T-helper 2 cell (primary cell): ENCODE results near the gene CCL20.

Experiments
- DNase-seq, 5 experiments: peaks; one replicate each; pipeline versions ENCODE4 v3.0.0 to v3.0.0-alpha.2; 2012 to 2022

Gene CCL20

DNA sequence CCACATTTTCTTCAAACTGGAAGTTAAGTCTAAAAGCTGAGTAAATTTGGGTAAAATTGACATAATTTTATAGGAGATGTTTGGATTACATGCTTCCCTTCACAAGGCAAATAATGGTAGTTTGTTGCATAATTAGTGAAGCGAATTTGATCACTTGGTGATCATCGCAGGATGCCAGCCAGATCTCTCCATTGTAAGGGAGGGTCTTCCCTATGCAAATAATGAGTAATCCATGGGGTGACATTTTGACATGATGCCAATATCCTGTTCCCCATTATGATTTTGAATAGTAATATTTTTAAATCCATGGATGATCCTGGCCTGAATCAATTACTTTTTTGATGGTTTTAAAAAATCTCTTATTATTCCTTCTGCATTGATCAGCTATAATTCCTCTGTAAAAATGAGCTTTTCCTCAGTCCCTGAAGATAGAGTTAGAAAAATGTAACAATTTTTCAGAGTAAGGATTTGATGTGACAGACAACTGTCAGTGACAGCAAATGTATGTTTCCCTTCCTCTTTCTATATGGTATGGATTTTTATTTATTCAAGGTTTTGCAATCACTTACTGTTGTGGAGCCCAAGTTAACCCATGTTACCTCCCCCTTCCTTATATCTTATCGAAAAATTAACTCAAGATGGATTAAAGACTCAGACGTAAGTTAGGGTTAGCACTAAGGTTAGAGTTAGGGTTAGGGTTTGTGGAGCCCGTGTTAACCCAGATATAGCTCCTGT is 21.4 kb downstream of the CCL20 start:
- DNase-seq, result no peak

DNA sequence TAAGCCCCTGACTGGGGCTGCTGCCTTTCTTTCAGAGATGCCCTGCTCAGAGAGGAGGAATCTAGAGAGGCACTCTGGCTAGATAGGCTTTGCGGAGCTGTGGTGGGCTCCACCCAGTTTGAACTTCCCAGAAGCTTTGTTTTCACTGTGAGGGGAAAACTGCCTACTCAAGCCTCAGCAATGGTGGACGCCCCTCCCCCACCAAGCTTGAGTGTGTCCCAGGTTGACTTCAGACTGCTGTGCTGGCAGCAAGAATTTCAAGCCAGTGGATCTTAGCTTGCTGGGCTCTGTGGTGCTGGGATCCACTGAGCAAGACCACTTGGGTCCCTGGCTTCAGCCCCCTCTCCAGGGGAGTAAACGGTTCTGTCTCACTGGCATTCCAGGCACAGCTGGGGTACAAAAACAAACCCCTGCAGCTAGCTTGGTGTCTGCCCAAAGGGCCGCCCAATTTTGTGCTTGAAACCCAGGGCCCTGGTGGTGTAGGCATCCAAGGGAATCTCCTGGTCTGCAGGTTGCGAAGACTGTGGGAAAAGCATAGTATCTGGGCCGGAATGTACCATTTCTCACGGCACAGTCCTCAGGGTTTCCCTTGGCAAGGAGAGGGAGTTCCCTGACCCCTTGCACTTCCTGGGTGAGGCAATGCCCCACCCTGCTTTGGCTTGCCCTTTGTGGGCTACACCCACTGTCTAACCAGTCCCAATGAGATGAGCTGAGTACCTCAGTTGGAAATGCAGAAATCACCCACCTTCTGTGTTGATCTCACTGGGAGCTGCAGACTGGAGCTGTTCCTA is 25.9 kb downstream of the CCL20 start:
- DNase-seq, result peak in 1 of 5 experiments; percentile 9

DNA sequence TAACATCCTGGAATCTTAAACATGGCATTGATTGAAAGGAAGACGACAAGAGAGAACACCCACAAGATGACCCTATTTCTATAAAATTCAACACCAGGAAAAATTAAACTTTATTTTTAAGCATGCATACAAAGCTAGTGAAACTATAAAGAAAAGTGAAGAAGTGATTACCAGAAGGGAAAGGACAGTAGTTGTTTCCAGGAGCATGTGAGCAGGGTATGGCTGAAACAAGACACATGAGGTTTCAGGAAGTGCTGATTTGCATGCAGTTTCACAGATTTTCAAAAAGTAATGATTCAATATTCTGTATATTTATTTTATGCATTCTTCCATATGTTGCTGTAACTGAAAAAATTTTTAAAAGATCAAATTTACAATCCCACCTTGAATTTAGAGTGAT is 33.2 kb downstream of the CCL20 start:
- no peak for DNase-seq

DNA sequence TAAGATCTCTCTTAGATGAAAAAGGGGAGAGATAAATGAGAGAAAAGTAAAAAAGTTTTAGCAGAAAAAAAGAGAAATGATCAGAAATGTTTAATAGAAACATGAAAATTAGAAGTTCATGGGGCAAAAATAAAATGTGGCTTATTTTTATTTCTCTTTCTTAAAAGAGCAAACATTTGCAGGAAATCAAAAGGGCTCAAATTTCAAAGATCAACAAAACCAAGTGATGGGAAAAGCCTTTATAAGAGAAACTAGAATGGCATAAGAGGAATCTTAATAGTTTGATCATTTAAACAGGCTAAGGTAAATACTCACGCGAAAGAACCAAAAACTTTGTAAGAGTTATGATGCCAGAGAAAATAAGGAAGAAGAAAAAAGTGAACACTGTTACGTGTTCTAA is 34.5 kb downstream of the CCL20 start:
- DNase-seq, result no peak

DNA sequence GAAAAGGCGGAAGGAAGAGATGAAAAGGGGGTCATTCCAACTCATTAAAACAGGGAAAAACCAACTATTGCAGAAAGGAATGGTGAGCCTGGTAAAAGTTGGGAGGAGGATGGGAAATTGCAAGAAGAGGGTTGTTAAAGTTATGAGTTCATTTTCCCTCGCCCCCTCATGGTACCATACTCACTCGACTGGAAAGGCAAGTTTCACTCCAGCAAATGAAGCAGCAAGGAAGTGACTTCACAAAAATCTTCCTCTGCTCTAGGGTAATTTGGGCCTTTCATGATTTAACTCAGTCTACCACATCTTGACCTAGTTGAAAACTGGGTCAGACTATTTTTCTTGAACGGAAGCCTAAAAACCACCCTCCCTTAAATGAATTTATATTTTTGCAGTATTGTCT is 34.9 kb downstream of the CCL20 start:
- DNase-seq, result peak in 1 of 5 experiments; percentile 74

DNA sequence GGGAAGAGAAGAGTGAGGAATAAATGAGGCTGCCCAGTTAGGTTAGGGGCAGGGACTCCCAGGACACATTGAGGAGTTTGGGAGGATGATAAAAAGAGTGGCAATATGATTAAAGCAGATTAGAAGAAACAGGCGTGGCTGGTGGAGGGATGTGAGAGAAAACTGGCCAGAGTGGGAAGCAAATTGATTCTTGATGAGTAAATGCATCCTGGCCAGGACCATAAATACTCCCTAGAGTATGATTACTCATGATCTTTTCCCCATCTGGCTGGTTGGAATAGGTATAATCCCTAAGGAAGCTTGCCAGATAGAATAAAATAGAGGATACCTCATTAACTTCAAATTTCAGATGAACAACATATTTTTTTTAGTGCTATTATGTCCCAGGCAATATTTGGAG is 36.3 kb downstream of the CCL20 start:
- DNase-seq, result no peak

DNA sequence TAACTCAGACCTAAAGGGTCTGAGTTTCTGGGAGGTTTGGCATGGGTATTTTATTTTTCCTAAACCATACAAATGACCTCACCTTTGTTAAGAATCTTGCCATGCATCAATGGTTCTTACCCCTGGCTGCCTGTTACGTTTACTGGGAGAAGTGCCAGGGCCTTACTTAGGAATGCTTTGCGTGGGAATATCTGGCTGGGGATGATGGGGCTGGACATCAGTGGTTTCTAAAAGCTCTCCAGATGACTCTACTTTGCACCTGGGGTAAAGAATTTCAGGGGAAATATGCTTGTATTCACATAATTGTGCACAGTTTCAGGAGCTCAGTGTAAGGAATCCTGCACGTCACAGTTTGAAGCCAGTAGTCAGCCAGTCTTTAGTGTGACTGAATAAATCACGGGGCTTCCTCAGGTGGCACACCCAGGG is 39.6 kb downstream of the CCL20 start:
- no peak for DNase-seq

DNA sequence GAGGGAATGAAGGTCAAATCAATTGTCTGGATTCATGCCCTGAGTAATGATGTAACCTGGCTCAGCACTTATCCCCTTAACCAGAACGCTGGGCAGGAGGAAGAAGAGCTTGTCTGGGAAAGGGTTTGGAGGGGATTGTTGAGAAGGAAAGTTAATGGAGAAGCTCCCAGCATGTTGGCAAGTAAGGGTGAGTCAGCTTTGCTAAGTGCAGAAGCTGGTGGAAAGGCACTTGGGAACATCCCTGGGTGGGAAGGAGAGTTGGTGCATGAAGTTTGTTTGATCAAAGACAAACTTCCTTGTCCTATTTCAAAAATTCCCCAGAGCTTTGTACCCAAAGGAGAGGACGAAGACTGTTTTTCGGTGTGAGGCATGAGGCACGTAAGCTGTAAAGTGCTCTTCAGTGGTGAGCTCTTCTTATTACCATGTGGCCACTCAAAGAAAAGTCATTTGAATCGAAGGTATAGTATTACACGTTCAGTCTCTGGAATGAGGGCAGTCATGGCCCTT is 40.2 kb downstream of the CCL20 start:
- no peak for DNase-seq

DNA sequence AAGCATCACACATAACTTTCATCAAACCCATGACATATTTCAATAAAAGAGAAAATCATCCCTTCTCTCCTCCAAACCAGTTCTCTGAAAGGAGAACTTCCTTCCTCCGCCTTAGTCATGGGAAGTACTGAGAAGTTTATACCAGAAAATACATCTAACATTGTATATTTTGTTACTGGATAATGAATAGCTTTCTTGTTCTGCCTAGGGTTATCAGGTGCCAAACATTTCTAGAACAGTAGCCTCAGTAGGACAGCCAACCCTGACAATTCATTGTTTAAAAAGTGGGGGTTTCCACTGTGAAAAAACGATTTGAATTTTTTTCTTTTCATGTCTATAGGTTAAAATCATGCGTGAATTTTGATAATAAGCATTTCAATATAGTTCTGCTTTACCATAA is 41.8 kb downstream of the CCL20 start:
- no peak for DNase-seq

DNA sequence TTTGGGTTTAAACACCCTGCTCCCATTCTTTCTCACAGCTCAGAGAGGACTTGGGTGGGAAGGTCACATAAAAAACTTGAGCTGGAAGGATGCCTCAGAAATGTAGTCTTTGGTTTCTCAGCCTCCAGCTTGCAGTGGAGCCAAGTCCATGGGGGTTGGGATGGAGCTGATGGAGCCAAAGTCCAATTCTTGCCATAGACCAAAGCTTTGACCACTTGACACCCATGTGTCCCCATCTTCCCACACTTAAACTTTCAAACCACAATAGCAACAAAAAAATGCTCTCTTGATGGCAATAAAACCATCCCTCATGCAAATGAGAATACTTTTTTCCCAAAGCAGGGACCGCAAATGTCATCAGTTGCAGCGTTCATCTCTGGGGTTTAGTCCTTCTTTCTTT is 43.1 kb downstream of the CCL20 start:
- DNase-seq, result no peak

DNA sequence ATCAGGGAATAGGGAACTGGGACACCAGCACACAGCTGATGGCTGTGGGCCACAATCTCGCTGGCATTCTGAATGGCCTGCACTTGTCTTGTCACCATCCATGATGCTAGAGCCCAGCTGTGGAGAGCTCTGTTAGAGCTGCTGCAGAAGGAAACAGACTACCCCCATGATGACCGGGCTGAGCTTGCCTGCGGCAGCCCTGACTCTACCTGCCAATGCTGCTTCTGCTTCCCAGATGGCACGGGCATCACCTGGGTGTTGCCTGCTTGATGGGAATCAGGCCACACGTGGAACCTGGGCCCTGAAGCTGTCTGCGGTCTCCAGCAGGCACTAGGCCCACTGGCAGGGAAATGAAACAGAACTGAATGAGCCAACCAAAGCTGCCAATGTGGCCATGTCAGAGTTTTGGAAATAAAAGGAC is 46.6 kb downstream of the CCL20 start:
- DNase-seq, result no peak

DNA sequence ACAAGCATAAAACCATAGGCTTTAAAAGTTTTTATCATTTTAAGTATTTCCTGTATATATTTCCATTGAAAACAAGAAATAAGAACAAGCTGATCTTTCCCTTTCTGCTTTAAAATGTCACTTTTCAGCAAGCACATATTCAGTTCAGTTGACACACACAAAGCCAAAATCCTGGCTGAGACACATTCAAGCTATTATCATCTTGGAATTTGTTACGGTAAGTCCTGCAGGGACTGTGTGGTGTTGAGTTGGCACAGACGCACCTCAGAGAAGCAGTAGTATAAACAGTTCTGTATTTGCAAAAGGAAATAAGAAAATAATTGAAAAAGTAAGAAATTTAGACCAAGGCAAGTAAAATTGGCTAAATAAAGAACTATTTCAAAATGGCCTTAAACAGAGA is 47.4 kb downstream of the CCL20 start:
- DNase-seq, result no peak

DNA sequence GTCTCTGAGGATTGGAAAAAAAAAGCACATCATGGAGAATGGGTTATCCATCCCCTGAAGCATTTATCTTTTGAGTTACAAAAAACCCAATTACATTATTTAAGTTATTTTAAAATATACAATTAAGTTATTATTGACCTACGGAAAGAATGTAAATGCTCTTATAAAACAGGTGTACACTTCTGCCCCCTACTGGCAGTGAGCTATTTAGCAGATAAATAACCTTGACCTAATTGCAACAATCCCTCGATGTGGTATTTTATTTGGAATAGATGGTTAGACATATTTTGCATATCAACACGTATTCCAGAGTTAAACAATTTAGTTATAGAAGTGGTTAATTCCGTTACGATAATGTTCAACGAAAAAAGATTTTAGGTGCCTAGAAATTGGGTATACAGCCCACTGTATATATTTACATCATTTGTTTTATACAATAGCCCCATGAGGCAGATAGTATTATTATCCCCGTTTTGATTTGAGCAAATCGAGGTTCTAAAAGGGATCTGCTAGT is 48.6 kb downstream of the CCL20 start:
- DNase-seq, result peak in 2 of 5 experiments; percentile 22 to 33

DNA sequence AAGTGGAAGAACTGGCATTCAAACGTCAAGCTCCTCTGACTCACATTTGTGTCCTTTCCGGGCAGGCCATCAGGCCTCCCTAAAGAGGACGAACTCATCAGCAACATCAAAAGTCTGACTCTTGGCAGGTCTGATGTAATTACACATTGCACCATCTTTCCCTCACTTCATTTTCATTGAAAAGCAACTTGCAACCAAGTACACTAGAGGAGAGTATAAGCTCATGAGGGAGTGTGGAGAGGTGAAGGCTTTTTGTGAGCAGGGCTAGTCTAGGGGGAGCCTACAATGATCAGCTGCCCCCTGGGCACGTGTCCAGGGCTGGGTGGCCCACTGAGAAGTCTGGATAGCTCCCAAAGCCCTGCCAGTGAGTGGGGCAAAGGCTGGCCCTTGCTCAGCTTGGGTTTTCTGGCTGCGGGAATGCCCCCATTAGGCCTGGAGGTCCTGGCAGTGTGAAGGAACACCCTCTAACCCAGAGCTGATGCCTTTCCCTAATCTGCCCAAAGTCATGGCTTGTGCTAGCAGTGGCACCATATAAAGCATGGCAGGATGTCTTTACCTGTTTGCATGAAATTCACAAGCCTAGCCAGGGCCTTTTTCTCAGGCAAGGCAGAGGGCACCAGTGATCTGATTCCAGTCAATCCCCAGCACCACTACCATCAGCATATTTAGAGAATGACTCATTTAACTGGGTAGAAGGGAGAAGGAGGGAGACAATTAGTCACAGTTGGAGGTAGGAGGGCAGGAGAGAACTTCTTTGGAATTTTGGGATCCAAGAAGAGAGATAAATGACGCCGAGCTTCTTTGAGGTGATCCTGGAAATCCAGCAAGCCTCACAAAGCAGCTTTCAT is 49.3 kb downstream of the CCL20 start:
- no peak for DNase-seq

DNA sequence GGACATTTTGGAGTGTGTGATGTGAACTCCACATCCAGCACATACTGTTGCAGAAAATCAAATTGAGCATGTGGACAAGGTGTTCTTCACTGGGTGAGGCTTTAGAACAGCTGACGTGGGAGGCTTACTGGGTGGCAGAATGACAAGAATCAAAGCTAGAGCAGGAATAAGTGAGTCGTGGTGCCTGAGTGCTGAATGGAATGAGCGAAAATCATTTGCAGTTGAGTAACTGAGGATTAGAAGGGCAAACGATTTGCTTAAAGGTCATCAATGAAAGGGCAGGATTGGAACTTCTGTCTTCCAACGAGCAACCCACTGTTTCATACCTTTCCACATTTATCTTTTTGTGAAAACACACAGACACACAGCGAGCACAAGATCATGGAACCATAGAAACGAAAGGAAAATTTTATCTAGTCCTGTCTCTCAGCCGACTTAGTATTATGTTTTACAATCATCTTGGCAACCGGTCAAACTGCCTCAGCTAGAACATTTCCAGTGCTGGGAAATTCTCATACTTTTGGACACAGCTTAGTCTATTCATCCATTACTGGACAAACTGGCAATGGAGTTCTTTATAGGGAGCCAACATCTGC is 50.6 kb downstream of the CCL20 start:
- no peak for DNase-seq

DNA sequence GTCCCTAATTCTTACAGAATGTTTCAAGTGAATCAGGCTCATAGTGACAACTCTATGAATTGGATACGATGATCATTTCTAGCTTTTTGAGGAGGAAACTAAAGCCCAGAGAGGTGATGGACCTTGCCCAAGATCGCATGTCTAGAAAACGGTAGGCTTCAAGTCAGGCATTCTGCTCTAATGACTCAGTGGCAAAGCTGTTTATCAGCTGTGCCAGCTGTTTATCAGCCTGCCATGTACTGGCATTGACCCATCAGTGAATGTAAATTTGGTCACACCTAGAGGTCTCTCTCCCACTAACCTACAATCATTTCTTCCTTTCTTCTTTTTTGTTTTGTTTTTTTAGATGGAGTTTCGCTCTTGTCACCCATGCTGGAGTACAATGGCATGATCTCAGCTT is 51.6 kb downstream of the CCL20 start:
- no peak for DNase-seq
